B cell (primary cell): ENCODE data around the gene KRT6B.

Source experiments
- CTCF ChIP-seq: fragments of 200-600 bp; IDR thresholded peaks from one replicate; pipeline ENCODE4 v1.8.0; 2022; ENCODE audit warnings: antibody characterized with exemption, mild to moderate bottlenecking
- EZH2 ChIP-seq: IDR thresholded peaks from 2 replicates; pipeline ENCODE4 v1.6.1; 2012; ENCODE audit warnings: borderline replicate concordance, low read depth, mild to moderate bottlenecking, moderate library complexity, low read length; ENCODE audit not compliant: insufficient read depth, poor library complexity, severe bottlenecking

DNA sequence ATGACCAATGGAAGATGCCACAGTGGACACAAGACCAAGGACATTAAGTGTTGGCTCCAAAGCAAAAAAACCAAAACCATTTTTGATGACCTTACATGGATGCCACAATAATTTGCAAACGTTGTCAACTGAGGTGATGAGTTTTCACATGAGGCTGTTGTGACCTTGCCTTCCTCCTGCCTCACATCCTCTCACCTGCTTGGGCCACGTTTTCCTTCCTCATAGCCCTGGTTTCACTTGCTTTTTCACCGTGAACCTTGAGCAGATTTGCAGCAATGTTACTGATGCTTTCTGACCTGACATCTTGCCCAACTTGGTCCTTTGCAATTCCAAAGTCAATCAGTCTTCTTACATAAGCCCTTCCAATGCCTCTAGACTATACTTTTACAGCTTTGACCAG lies 3.7 kb downstream of the KRT6B start:
- TF ChIP-seq CTCF (no peak), EZH2 (no peak)
